NCI-H2171 treated with DMSO at 0.1 percent for 48 hours (cell line): ENCODE measurements around the gene ASIC1.
"Not testable (repeated sequence)": the region's sequence is repeated elsewhere in the genome, so short reads cannot be mapped to it uniquely, and the experiment has no call there.

Experiments used
- DNase-seq: peaks from one replicate; lab custom pipeline; 2025; lab: John Stamatoyannopoulos, UW

Gene ASIC1

DNA sequence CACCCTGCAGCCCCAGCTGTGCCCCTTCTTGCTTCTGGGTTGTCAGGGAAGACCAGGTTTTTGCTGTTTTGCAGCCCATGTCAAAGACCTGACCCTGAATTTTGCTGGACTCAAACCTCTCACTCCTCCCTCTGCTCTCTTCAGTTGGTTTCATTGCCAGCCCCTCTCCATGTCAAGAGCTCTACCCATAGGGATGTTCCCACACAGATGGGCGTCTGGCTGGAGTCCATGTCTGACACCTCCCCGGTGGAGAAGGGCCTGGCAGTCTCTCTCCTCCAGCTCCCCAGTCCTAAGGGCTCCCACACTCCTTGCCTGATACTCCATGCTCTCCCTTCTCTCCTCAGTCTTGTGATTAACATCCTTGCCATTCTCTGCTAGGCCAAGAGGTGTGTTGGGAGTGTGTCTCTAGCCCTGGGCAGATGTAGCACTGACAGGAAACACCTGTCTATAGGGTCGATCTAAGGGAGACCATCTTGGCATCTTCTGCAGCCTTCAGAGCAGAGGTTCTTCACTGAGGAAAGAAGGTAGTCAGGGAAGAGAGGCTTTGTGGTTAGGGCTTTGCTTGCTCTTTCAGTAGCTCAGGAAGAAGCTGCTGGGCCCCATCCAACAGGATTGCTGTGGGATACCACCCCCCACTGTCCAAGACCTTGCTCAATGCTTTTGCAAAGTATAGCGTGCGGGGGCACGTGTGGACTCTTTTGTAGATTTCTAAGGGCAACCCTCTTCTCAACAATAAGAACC, 4.7 kb downstream of the ASIC1 start:
- no peak for DNase-seq

DNA sequence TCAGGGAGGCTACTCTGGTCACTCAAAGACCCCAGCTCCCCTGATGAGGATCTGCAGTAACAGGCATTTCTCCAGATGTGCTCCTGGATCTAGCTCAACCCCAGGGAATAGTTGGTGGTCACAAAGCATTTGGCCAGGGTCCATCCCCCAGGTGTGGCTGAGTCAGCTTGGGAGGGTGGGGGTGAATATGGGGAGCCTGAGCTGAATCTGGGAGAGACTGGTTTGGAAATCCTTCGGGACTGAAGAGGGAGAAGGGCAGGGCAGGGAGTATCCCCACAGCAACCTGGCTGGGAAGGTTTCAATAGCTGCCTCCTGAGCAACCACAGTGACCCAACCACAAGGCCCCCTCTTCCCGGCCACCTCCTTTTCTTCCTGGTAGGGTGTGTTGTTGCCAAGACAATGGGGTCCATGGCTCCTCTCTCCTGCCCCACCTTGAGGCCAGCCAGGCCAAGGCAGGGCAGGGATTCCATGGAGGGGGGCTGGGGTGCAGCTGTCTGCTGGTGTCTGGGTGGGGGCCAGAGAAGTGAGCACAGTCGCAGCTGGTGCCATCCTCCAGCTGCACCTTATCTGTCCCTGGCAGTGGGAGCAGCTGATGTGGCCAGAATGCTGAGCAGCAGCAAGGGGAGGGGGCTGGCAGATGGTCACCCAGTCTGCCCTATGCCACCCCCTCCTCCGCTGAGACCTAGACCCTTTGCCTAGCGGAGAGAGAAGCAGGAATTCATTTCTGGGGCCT, 5.5 kb downstream of the ASIC1 start:
- DNase-seq: peak; percentile 30

DNA sequence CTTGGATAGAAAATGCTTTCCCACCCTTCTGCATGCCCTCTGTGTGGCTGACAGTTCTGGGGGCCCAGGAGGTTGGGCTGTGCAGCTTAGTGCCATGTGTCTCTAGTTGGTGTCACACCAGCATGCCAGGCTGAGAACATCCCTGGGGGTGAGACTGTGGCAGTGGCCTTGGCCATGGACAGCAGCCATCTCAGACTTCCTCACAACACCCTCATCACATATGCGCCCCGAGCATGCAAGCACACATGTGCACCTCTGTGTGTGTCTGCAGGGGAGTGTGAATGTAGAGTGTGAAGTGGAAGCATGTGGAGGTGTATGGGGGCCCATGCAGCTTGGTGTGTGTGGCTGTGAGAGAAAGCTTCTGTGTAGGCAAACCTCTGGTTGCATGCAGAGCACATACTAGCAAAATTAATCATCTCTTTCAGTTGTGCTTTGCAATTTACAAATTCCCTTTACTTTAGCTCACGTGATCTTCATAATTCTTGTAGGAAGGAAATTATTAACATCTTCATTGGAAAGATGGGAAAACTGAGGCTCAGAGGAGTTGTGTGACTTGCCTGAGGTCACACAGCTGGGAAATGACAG, 8.4 kb downstream of the ASIC1 start:
- no peak for DNase-seq

DNA sequence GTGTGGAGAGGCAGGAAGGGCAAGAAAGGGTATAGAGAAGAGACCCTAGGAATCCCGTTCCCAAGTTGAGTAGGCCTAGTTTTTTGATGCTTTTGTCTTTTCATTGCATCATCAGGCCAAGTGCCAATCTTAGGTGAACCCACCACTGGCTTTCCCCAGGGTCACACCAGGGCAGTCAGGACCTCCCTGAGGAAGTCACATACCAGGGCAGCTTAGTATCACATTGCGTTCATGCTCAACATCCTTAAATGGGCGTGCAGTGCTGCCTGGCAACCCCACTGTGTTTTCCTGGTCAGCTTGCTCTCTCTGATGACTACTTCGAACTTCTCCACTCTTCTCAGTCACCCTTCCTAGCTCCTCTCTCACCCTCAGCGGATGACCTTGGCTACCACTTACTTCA, 9.0 kb downstream of the ASIC1 start:
- DNase-seq: no peak

DNA sequence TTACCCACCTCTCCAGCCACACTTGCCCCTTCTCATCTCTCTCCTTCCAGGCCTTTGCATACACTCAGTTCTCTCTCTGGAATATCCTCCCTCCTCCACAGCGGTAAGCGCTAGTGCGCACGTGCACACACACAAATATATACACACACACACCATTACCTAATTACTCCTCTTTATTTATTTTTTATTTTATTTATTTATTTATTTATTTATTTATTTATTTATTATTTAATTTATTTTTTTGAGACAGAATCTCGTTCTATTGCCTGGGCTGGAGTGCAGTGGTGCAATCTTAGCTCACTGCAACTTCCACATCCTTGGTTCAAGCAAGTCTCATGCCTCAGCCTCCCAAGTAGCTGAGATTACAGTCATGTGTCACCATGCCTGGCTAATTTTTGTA, 11.7 kb downstream of the ASIC1 start:
- no peak for DNase-seq

DNA sequence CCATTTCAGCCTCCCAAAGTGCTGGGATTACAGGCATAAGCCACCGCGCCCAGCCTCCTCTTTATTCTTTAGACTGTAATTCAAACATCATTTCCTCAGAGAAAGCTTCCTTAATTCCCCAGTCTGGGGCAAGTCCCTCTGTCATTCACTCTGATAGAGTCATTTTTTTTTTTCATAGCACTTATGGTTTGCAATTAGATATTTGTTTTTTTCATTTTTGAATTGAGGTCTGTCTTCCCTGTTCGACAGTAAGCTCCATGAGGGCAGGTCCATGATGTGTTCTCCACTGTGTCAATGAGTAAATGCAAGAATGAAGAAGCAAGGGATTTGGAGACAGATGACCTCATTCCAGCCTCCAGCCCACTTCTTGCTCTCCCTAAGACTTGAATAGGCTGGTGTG, 12.1 kb downstream of the ASIC1 start:
- DNase-seq: no peak

DNA sequence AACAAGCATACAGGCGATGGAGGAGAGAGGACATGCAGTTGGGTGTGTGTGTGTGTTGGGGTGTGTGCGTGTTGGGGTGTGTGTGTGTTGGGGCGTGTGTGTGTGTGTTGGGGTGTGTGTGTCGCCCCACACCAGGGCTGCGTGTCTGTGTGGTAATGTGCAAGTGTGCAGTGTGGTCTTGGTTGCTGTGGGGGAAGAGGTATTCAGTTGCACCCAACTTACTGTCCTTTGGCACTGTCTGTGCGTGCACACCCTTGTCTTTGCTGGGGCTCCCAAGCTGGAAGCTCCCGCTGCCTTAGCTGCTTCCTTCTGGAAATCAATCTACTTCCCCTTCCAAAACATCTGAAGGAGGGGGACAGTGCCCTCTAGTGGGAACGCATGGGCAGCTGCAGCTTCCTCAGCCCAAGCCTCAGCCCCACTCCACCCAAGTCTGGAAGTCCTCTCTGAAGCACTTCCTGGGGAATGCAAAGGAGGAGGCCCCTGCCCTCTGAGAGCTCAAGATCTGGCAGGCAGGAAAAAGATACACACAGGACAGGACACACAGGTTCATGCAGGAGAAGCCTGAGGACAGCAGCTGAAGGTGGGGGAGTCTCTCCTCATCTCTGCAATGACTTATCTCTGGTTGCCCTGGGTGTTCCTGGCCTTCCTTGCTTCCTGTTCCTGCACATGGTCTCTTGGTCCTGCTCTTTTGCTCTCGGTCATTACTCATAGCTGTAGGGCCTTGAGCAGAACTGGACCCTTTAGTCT, 13.1 kb downstream of the ASIC1 start:
- peak; percentile 81 for DNase-seq

DNA sequence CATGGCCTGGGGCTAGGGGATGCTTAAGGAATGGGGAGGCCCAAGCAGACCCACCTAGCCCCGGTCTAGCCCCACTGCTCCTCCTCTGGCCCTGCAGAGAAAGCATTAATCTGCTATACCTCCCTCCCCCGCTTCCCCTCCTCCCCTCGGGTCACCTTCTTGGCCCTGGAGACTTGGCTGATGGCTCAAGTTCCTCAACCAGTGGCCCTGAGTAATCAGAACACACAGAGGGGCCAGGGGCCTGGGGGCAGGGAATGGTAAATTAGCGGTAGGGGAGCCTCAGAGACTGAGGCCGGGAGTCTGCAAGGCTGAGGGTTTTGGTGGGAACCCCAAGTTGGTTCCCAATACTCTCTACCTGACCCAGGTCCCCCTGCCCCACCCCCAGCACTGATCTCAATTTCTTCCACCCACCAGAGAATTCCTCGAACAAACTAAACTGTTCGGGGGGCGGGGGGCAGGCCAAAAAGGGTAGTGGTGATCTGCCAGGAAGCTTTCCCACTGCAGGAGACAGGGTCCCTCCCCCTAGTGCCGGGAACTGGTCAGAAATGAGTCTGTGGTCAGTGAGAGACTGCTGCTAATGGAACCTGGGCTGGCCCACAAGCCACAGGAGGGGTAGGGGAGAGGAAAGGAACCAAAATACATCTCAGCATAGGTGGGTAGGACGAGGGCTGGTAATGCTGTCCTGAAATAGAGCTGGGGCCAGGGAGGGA, 15.0 kb downstream of the ASIC1 start:
- DNase-seq: no peak

DNA sequence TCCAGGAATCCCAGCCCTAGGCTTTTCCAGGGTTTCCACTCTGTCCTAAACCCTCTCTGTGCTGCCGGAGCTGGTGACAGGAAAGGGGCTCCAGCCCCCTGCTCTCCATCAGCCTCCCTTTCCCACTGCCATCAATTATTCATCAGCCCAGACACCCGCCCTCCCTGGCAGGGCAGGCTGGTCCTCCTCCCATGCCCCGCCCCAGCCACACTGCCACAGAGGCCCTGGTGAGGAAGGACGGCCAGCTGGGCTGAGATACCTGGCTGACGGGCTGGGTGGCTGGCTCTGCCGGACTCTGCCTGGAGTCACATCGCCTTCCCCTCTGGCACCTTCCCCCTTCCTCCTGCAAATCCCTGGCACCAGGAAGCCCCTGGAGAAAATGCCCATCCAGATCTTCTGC, 15.8 kb downstream of the ASIC1 start:
- no peak for DNase-seq

DNA sequence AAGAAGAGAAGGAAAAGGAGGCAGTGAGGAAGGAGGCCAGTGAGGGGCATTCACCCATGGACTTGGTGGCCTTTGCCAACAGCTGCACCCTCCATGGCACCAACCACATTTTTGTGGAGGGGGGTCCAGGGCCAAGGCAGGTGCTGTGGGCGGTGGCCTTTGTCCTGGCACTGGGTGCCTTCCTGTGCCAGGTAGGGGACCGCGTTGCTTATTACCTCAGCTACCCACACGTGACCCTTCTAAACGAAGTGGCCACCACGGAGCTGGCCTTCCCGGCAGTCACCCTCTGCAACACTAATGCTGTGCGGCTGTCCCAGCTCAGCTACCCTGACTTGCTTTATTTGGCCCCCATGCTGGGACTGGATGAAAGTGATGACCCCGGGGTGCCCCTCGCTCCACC, 16.3 kb downstream of the ASIC1 start:
- no peak for DNase-seq

DNA sequence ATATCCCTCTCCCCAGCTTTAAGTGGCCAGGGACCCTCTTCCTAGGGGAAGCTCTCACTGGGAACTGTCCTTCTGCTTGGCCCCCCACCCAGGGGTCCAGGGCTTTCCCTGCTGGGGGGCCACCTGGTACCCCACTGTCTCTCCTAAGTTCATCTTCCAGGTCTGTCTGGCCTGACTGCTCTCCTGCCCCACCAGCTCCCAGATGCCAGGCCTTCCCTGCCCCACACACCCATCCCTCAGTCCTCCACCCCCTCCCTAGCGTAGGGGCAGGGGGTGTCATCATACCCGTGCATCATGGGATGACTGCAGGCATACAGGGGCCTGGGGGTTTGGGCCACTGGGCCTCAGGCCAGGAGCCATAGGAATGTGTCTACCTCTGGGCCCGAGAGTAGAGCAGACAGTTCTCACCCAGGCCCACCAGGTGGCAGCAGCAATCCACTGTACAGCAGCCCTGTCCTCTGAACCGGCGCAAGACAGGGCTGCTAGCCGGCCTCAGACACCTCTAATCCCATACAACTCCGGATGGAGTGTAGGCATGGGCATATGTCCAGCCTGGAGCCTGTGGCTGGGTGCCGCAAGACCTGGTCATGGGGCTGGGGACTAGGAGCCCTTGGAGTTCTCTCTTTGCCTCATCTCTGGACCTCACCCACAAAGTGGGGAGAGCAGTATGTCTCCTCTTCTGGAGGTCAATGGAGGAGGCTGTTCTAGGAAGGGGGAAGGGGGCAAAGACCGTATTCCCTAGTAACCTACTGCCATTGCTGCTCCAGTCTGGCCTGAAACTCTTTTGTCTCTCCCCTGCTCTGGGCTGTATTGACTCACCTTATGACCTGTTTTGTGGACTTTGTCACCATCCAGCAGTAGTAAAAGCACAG, 17.8 kb downstream of the ASIC1 start:
- peak; percentile 60 for DNase-seq

DNA sequence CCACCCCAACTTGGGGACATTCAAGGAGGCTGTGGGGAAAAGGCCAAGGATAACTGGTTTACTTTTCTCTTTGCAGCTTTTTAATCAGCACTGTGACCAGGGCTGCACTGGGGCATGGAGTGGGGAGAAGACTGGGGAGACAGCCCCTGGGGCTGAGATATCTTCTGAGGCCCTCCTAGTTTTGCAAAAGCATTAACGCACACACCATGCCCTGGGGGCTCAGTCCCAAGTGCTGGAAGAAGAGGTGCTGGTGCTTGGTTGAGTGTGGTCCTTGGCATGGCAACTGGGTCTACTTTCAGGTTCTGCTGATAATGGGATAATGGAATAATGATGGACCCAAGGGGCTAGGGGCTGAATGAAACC, 18.4 kb downstream of the ASIC1 start:
- no peak for DNase-seq

DNA sequence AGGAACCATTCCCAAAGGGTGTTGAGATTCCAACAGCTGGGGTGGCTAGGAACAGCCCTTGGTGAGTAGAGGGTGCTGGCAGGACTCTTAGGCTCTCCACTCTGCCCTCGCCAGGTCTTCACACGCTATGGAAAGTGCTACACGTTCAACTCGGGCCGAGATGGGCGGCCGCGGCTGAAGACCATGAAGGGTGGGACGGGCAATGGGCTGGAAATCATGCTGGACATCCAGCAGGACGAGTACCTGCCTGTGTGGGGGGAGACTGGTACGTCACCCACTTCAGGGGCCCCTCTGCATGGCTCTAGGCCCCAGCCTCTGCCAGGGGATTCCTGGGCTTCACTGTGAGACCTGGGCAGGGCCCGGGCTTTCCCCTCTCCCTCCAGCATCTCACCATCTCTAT, 19.7 kb downstream of the ASIC1 start:
- no peak for DNase-seq

DNA sequence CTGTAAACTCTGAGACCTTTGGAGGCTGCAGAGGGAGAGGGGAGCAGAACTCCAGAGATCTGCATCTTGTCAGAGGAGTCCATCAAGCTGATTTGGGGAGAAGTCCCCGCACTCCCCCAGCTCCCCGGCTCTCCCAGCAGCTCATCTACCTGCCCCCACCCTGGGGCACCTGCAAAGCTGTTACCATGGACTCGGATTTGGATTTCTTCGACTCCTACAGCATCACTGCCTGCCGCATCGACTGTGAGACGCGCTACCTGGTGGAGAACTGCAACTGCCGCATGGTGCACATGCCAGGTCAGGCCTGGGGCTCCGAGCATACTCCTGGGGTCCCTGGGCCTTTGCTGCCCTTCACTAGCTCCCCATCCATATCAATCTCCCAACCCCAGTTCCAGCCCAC, 20.9 kb downstream of the ASIC1 start:
- no peak for DNase-seq

DNA sequence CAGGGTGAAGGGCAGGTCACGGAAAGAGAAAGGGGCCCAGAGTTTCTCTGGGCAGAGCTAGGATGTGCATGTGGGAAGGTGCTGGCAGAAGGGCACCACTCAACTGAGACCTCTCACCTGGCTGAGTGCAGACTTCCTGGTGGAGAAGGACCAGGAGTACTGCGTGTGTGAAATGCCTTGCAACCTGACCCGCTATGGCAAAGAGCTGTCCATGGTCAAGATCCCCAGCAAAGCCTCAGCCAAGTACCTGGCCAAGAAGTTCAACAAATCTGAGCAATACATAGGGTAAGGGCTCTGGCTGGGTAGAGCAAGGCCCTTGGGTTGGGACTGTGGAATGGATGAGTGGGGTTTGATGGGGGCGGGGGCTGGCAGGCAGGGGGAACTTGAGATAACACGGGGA, 22.4 kb downstream of the ASIC1 start:
- no peak for DNase-seq

DNA sequence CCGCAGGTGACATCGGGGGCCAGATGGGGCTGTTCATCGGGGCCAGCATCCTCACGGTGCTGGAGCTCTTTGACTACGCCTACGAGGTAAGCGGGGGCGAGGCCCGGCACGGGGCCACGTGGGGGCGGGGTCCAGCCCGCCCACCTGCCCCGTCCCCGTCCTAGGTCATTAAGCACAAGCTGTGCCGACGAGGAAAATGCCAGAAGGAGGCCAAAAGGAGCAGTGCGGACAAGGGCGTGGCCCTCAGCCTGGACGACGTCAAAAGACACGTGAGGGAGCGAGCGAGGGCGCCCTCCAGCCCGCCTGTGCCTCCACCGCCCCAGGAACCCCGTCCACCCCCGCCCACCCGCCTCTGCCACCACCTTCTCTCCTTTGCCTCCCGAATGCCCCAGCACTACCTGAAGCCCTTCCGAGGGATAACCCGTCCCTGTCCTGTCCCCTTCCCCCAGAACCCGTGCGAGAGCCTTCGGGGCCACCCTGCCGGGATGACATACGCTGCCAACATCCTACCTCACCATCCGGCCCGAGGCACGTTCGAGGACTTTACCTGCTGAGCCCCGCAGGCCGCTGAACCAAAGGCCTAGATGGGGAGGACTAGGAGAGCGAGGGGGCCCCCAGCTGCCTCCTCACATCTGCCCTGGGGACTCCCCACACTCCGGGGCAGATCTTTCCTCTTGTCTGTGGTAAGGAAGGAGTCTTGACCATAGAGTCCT, 23.9 kb downstream of the ASIC1 start:
- no peak for DNase-seq

DNA sequence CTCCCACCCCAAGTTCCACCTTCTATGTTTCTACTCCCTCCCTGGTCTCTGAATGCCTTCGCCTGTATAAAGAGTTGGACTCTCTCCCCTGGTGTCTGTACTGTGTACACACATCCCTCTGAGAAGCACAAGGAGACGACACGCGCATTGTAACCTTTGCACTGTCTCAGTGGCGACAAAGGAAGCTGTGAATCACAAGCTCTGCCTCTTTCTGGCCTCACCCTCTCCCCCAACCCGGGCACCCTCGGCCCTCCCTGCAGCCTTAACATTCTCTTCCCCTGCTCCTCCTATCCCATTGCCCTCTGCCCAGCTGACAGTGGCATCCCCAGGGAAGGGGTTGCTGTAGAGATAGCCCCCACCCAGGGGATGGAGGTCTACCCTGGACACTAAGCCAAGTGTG, 25.2 kb downstream of the ASIC1 start:
- DNase-seq: no peak

DNA sequence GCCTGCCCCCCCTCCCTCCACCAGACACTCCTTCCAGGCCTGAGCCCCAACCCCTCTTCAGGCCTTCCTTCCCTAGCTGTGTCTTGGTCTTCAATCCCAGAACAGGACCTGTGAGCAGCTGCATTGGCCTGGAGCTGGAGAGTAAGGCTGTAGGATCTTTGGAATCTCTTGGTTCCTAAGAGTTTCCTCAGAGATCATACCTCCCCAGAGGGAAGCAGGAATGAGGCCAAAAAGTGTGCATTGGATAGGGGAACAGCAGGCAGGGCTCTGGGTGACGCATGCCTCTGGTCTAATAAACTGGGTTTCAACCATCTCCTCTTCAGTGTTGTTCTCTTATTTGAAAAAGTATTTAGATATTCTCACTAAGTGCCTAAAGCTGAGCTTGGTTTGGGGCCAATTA, 25.9 kb downstream of the ASIC1 start:
- no peak for DNase-seq

DNA sequence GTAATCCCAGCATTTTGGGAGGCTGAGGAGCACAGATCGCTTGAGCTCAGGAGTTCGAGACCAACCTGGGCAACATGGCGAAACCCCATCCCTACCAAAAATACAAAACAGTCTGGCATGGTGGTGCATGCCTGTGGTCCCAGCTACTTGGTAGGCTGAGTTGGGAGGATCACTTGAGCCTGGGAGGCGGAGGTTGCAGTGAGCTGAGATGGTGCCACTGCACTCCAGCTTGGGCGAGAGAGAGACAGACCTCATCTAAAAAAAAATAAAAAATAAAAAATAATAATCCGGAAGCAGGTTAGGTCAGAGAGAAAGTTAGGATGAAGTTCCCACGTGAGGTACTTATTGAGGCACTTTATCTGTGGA, 27.0 kb downstream of the ASIC1 start:
- not testable (repeated sequence) for DNase-seq

DNA sequence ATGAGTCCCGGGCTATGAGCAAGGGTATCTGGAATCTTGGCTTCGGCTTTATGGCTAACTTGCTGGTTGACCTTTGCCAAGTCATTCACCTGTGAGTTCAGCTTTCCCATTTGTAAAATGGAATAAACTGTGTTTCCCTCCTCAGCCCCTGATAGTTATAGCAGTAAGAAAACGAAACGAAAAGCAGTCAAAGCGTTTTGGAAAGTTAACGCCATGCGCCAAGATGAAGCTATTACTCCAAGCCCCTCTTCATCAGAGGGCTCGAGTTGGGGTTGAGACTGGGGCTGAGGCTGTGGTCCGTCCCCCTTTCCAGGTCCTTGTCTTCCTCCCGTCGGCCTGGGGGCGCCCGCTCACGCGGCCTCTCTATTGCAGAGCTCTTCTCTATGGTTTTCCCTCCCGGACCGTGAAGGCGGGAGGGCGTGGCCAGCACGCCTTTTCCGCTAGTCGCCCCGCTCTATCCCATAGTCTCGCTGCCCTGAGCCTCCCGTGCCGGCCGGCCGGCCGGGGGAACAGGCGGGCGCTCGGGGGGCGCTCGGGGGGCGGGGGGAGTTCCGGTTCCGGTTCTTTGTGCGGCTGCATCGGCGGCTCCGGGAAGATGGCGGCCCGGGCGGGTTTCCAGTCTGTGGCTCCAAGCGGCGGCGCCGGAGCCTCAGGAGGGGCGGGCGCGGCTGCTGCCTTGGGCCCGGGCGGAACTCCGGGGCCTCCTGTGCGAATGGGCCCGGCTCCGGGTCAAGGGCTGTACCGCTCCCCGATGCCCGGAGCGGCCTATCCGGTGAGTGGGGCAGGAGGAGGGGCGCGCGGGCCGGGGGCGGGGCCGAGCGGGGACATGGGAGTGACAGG, 27.6 kb downstream of the ASIC1 start, which contains the start of gene SMARCD1:
TSS of gene SMARCD1 (plus strand) at position 568 of the 840 bp plus-strand sequence. CDS start at position 596, 28 bp downstream.
- peak; percentile 96 for DNase-seq
